Liver (tissue), 9 donors: ENCODE results near the gene TMC2. TPM values are rescaled to one million over a fixed set of nuclear protein-coding genes. Genes with fewer than 3 reads are reported as not detected.

Experiments
- DNase-seq: peaks from one replicate; pipeline ENCODE4 v3.0.0-alpha.2; 2017; ENCODE audit warnings: low spot score
- H3K27ac ChIP-seq, 2 donors: one replicate each; pipeline ENCODE4 v1.7.0; 2013; ENCODE audit warnings: inconsistent platforms in 2 of 2, low read length in 2 of 2, control low read depth in 1 of 2, low read depth in 1 of 2, mild to moderate bottlenecking in 1 of 2
- H3K27me3 ChIP-seq, 4 donors: one replicate each; pipeline versions ENCODE4 v1.6.1 to v1.7.0; 2013; ENCODE audit warnings: low read length in 3 of 4, inconsistent platforms in 1 of 4, mild to moderate bottlenecking in 1 of 4, moderate library complexity in 1 of 4; ENCODE audit not compliant: control insufficient read depth in 4 of 4, insufficient read depth in 4 of 4
- H3K36me3 ChIP-seq, 4 donors: one replicate each; pipeline versions ENCODE4 v1.6.1 to v1.7.0; 2013; ENCODE audit warnings: low read length in 3 of 4, mild to moderate bottlenecking in 3 of 4, low read depth in 1 of 4, moderate library complexity in 1 of 4; ENCODE audit not compliant: control insufficient read depth in 4 of 4, insufficient read depth in 3 of 4
- H3K4me1 ChIP-seq, 4 donors: one replicate each; pipeline versions ENCODE4 v1.6.1 to v1.7.0; 2013; ENCODE audit warnings: low read length in 3 of 4, mild to moderate bottlenecking in 3 of 4, moderate library complexity in 1 of 4; ENCODE audit not compliant: control insufficient read depth in 4 of 4, insufficient read depth in 4 of 4
- H3K4me3 ChIP-seq, 3 donors: one replicate each; pipeline versions ENCODE4 v1.6.1 to v1.7.0; 2013; ENCODE audit warnings: low read length in 3 of 3, control low read depth in 1 of 3, low read depth in 1 of 3, mild to moderate bottlenecking in 1 of 3
- H3K9ac ChIP-seq, 2 donors: one replicate each; pipeline ENCODE4 v1.7.0; 2013; ENCODE audit warnings: low read length in 2 of 2, mild to moderate bottlenecking in 2 of 2, moderate library complexity in 2 of 2, control low read depth in 1 of 2, low read depth in 1 of 2
- H3K9me3 ChIP-seq, 4 donors: one replicate each; pipeline versions ENCODE4 v1.6.1 to v1.7.0; 2013; ENCODE audit warnings: low read length in 3 of 4; ENCODE audit not compliant: control insufficient read depth in 4 of 4
- EGR1 ChIP-seq, 2 donors: IDR thresholded peaks; 2 replicates each; pipeline ENCODE4 v1.6.1; 2016 to 2018; ENCODE audit warnings: antibody characterized with exemption in 2 of 2, low read depth in 2 of 2
- FOXA1 ChIP-seq: IDR thresholded peaks from 2 replicates; pipeline ENCODE4 v1.6.1; 2016; ENCODE audit warnings: antibody characterized with exemption
- HNF4A ChIP-seq, 2 donors: conservative IDR thresholded peaks; 2 replicates each; pipeline ENCODE4 v1.6.1; 2016; ENCODE audit warnings: antibody characterized with exemption in 2 of 2, mild to moderate bottlenecking in 2 of 2
- HNF4G ChIP-seq: IDR thresholded peaks from 2 replicates; pipeline ENCODE4 v1.6.1; 2016; ENCODE audit warnings: antibody characterized with exemption
- RAD21 ChIP-seq, 2 donors: IDR thresholded peaks; 2 replicates each; pipeline ENCODE4 v1.6.1; 2016; ENCODE audit warnings: antibody characterized with exemption in 2 of 2, mild to moderate bottlenecking in 2 of 2
- RXRA ChIP-seq, 2 donors: IDR thresholded peaks; 2 replicates each; pipeline ENCODE4 v1.6.1; 2017 to 2018; ENCODE audit warnings: antibody characterized with exemption in 2 of 2, mild to moderate bottlenecking in 1 of 2
- SP1 ChIP-seq: IDR thresholded peaks from 2 replicates; pipeline ENCODE4 v1.6.1; 2018; ENCODE audit warnings: antibody characterized with exemption, mild to moderate bottlenecking
- TAF1 ChIP-seq: conservative IDR thresholded peaks from 2 replicates; pipeline ENCODE4 v1.6.1; 2016; ENCODE audit warnings: antibody characterized with exemption, mild to moderate bottlenecking
- YY1 ChIP-seq: IDR thresholded peaks from 2 replicates; pipeline ENCODE4 v1.6.1; 2016; ENCODE audit warnings: antibody characterized with exemption, mild to moderate bottlenecking
- WGBS: extraction: QIAGEN DNeasy Blood & Tissue Kit; methylation state at CpG from one replicate; pipeline ENCODE4 v1.1.7; 2013; 5-methylcytosine and 5-hydroxymethylcytosine counted together
- polyA plus RNA-seq, 2 donors: library from polyadenylated mRNA; stranded (reverse) in 1 of 2; unstranded in 1 of 2; fragments of 200-250 nt in 1 of 2; fragments of >200 nt in 1 of 2; fragmentation: Nextera tagmentation in 1 of 2; extraction: Ambion mirVana in 1 of 2; gene quantifications; one replicate each; pipeline versions ENCODE4 v1.2.1 to v1.2.3, GENCODE V29; 2013 to 2015
- total RNA-seq, 2 donors: library from RNA; depleted of rRNA; stranded (reverse); fragments of >200 nt; gene quantifications; one replicate each; pipeline ENCODE4 v1.2.3, GENCODE V29; 2014
- TF ChIP-seq, protein P1 (sequence below): IDR thresholded peaks from 2 replicates; pipeline ENCODE4 v1.6.1; 2016; ENCODE audit warnings: antibody characterized with exemption
- TF ChIP-seq, protein P2 (sequence below): IDR thresholded peaks from 2 replicates; pipeline ENCODE4 v1.6.1; 2016; ENCODE audit warnings: antibody characterized with exemption, mild to moderate bottlenecking
- donor health status: healthy.
- donor health status: healthy.
- donor health status: healthy.
- donor health status: healthy.
- donor health status: healthy.

TMC2 gene
- total and polyA plus RNA-seq, 4 donors = not detected

DNA sequence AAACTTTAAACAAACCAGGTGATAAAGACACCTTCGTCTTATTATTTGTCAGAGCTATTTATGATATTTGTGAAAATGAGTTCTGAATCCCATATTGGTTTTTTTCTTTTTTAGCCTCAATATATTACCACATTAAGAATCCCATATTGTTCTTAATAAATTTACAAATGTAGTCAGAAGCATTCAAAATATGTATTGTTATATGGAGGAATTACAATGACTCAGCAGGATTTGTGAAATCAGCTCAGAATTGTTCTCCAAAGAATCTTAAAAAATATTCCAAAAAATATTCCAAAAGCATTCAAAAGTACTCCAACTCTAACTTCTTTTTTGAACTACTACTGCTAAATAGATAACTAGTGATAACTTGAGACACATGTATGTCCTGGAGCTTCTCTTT lies 21.2 kb upstream of the TMC2 start:
- Histone ChIP-seq H3K4me3 (no peak overlapping the region), H3K9ac (no peak overlapping the region), H3K36me3 (no peaks in the 10 kb centered on the region), H3K27ac (no peak overlapping the region), H3K9me3 (no peaks in the 10 kb centered on the region), H3K27me3 (no peaks in the 10 kb centered on the region), H3K4me1 (no peaks in the 10 kb centered on the region)
- TF ChIP-seq HNF4G = no peak
- no peak for TF ChIP-seq SP1
- TF ChIP-seq EGR1 (IDR thresholded peaks at IDR 0.05; ENCODE audit: low read depth in 2 of 2) = no peak
- TF ChIP-seq, protein P1, sequence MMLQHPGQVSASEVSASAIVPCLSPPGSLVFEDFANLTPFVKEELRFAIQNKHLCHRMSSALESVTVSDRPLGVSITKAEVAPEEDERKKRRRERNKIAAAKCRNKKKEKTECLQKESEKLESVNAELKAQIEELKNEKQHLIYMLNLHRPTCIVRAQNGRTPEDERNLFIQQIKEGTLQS = no peak
- TF ChIP-seq, protein P2, sequence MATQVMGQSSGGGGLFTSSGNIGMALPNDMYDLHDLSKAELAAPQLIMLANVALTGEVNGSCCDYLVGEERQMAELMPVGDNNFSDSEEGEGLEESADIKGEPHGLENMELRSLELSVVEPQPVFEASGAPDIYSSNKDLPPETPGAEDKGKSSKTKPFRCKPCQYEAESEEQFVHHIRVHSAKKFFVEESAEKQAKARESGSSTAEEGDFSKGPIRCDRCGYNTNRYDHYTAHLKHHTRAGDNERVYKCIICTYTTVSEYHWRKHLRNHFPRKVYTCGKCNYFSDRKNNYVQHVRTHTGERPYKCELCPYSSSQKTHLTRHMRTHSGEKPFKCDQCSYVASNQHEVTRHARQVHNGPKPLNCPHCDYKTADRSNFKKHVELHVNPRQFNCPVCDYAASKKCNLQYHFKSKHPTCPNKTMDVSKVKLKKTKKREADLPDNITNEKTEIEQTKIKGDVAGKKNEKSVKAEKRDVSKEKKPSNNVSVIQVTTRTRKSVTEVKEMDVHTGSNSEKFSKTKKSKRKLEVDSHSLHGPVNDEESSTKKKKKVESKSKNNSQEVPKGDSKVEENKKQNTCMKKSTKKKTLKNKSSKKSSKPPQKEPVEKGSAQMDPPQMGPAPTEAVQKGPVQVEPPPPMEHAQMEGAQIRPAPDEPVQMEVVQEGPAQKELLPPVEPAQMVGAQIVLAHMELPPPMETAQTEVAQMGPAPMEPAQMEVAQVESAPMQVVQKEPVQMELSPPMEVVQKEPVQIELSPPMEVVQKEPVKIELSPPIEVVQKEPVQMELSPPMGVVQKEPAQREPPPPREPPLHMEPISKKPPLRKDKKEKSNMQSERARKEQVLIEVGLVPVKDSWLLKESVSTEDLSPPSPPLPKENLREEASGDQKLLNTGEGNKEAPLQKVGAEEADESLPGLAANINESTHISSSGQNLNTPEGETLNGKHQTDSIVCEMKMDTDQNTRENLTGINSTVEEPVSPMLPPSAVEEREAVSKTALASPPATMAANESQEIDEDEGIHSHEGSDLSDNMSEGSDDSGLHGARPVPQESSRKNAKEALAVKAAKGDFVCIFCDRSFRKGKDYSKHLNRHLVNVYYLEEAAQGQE = no peak
- TF ChIP-seq RXRA (IDR thresholded peaks at IDR 0.05) = no peak
- TF ChIP-seq RAD21 (IDR thresholded peaks at IDR 0.05) = no peak
- TF ChIP-seq YY1 = no peak
- TF ChIP-seq TAF1 = no peak
- no peak for DNase-seq
- 91% methylated on average over 1 of the region's 1 CpG for WGBS

DNA sequence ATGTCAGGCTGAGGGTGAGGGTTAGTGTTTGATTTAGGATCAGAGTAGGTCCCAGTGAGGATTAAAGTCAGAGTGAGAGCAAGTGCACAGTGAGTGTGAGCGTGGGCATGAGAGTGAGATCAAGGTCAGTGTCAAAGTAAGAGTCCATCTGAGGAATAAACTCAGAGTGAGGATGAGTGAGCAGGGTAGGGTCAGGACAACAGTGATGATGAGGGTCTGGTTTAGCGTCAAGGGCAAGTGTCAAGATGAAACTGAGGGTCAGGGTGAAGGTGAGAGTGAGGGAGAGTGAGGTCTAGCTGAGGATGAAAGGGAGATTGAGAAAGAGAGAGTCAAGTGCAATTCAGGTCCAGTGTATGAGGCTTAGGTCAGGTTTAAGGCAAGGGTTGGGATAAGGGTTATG lies 20.0 kb upstream of the TMC2 start:
- DNase-seq = no peak
- 78% methylated on average over 2 of the region's 2 CpGs for WGBS
- H3K4me3 ChIP-seq = no peak overlapping the region
- TF ChIP-seq SP1 (no peak), FOXA1 (no peak), RXRA (IDR thresholded peaks at IDR 0.05) (no peak), HNF4A (conservative IDR thresholded peaks at IDR 0.05) (no peak), EGR1 (IDR thresholded peaks at IDR 0.05; ENCODE audit: low read depth in 2 of 2) (no peak)
- TF ChIP-seq, protein P1 = no peak
- TF ChIP-seq, protein P2 = no peak
- no peaks in the 10 kb centered on the region for H3K27me3 ChIP-seq
- no peaks in the 10 kb centered on the region for H3K9me3 ChIP-seq
- H3K4me1 ChIP-seq = no peaks in the 10 kb centered on the region
- no peak overlapping the region for H3K27ac ChIP-seq
- no peaks in the 10 kb centered on the region for H3K36me3 ChIP-seq
- no peak overlapping the region for H3K9ac ChIP-seq
